HG03571 (cell line): ENCODE data around the gene VPS37D.

Experiments
- ATAC-seq: cut with Tn5 transposase; IDR thresholded peaks from one replicate; pipeline ENCODE4 v1.9.1; 2021; ENCODE audit not compliant: unreplicated experiment

Gene VPS37D

DNA sequence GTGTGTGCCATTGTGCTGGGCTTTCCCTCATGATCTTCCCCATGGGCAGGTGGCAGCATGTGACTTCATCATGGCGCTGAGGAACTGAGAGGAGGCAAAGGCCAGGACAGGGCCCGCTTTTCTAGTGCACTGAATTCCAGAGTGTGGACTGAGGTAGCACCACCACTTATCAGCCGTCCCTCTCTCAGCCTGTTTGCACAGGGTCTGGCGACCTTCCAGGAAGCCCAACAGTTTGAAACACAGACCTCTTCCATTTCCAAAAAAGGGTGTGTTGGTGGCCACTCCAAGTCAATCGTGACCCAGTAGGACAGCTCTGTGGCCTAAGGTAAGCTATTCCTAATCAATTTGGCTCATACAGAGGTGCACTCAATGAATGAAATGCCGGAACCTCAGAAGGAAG, 11.2 kb downstream of the VPS37D start:
- no peak for ATAC-seq

DNA sequence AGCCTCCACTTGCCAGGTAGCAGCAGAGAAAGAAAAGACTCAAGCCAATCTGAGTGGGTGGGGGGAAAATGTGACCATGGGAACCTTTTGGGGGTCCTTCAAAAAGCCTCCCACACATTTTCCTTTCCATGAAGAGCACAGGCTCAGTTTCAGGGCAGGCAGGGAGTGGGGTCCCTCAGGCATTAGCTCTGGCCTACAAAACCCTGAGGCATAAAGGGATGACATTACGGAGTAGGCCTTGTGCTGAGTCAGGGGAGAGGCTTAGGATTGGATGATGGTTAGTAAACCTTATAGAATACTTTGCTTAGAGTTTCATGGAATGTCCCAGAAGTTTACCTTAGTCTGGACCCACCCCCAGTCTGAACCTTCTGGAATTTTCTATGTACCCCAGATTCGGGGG, 12.1 kb downstream of the VPS37D start:
- ATAC-seq, result no peak

DNA sequence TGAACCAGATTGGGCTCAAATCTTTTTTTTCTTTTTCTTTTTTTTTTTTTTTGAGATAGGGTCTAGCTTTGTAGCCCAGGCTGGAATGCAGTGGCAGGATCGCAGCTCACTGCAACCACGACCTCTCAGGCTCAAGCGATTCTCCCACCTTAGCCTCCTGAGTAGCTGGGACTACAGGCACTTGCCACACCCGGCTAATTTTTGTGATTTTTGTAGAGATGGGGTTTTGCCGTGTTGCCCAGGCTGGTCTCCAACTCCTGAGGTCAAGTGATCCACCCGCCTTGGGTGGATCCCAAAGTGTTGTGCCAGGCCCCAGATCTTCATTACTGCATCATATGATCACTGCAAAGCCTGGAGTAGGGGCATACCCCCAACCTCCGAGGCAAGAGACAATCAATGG, 12.9 kb downstream of the VPS37D start:
- ATAC-seq, result no peak

DNA sequence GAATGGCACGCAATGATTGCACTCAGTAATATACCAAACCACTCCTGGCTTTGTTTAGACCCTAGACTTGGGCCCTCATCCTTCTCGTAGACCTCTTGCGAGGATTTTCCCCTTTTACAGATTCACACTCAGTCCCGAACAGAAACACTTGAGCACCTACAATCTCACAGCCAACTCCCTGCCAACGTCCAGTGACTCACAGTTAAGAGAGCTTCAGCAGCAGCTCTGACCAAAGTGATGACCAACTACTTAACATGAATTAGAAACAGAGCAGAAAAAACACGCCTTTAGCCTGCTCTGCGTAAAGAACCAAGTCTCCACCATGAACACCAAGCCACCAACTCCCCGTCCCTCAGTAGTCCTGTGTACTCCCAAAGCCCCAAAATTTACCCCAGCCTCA, 13.4 kb downstream of the VPS37D start:
- ATAC-seq, result no peak

DNA sequence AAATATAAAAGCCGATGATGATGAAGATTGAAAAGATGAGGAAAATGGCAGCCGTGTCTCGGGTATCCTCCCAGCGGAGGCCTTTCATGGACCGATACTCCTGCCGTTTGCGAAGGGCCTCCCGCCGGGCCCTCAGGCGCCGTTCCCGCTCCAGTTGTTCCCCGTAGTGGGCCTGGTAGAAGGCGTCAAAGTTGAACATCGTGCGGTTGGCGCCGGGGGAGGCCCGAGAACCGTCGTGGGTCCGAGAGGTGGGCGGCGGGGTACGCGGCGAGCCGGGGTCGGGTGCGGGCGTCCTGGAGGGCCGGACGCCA, 15.1 kb downstream of the VPS37D start:
- ATAC-seq, result no peak

DNA sequence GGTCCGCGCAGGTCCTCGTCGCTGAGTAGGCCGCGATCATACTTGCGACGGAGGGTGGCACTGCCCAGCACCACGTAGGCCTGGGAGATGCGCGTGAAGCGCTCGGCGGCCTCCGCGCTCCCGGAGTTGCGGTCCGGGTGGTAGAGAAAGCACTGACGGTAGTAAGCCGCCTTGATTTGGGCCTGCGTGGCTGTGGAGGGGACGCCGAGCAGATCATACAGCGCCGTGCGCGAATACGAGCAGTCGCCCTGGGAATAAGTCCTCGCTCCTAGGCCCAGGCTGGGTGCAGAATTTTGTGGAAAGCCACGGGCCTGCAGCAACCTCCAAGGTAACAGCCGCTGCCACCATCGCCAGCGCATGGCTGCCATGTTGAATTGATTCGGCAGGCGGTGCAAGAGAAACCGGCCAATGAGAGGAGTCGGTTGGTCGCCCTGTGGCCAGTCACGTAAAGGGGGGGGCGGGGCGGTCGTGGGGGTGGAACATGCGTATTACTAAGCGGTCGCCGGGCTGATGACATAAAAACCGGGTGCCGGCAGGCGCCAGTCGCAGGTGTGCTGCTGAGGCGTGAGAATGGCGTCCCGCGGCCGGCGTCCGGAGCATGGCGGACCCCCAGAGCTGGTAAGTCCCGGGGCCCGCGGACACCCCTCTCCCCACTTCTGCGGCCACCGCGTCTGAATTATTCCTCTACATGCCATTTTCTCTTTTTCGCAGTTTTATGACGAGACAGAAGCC, 15.6 kb downstream of the VPS37D start, which contains the start of the genes BUD23 and DNAJC30:
Gene BUD23 (plus strand): TSS at position 542 of the 732 bp plus-strand sequence. CDS start 29 bp downstream, at position 571.
Gene DNAJC30 (minus strand): TSS at position 398 of the 732 bp plus-strand sequence. CDS start 30 bp downstream, at position 368.
- ATAC-seq, result peak; percentile 83

DNA sequence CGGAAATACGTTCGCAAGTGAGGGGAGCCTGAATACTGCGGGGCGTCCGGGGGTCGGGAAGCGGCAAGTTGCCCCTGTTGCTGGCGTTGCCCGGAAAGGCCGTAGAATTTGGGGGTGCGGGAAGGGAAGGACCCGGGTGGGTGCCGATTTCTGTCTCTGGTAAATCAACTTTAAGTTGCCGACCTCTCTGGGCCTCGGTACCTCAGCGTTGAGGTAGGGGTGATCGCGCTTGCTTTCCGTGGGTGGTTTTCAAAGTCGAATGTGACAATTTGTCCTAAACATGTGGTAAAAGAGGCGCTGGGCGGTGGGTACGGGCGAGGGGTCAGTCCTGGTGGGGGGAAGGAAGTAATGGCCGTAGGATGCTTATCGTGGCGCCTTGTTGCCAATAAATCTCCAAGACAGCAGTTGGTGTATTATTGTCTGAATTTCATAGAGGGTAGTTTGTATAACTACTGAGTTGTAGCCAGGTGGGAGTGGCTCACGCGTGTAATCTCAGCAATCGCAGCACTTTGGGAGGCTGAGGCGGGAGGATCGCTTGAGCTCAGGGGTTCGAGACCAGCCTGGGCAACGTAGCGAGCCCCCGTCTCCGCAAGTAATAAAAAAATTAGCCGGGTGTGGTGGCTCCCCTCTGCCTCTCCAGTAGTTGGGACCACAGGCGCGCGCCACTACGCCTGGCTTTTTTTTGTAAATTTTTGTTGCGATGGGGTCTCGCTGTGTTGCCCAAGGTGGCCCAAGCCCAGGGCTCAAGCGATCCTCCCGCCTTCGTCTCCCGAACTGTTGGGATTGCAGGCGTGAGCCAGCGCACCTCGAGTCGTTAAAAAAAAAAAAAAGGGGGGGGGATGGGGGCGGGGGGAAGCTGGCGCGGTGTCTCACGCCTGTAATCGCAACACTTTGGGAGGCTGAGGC, 16.4 kb downstream of the VPS37D start:
- peak; percentile 3 for ATAC-seq

DNA sequence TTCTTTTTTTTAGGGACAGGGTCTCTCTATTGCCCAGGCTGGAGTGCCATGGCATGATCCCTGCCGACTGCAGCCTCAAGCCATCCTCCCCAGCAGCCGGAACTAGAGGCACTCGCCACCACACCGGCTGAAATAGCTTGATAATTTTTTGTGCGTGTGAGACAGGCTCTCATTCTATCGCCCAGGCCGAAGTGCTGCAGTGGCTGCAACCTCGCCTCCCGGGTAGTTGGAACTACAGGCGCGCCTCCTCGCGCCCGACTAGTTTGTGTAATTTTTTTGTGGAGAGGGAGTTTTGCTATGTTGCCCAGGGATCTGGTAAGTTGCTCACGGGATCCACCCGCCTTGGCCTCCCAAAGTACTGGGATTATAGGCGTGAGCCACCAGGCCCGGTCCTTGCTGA, 17.7 kb downstream of the VPS37D start:
- no peak for ATAC-seq

DNA sequence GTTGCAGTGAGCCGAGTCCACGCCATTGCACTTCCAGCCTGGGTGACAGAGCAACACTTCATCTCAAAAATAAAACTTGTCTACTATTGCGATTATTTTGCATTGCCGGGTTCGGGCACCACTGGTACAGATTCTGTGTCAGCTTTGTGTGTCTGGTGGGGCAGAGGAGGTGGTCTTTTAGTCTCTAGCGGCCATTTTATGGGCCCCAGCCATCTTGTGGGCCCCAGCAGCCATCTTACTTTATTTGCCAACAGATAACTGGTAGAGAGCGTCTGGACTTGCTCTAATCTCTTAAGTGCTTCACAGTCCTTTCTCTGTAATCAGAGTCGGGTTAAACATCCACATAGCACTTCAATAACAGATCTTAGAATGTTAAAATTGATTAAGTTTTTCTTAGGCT, 20.7 kb downstream of the VPS37D start:
- no peak for ATAC-seq

DNA sequence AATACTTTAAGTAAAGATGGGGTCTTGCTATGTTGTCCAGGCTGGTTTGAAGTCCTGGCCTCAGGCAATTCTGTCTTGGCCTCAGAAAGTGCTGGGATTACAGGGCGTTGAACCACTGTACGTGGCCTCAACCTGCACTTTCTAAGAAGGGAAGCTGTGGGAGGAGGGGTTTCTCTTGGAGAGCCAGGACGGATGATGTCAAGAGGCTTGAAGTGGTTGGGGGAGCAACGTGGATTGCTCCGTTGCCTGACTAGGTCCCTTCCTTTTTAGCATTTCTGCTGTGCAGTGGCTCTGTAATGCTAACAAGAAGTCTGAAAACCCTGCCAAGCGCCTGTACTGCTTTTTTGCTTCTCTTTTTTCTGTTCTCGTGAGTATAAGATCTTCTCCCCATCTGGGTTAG, 23.0 kb downstream of the VPS37D start:
- no peak for ATAC-seq

DNA sequence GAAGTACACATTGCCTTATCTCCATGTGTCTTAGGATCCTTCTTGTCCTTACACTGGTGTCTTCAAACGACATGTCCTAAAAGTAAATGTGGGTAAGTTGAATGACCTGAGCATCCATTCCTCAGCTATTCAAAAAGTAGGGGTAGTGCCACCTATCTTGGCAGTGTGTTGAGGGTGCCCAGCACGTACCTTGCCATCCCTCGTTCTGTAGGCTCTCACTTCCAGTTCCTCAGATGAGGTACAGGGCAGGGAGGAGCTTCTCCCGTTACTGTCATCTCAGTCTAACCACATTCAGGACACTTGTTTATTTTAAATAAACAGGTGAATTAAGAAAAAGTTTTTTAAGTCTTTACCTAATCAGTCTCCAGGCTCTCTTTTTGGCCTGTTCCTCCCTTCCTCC, 28.7 kb downstream of the VPS37D start:
- ATAC-seq, result no peak

DNA sequence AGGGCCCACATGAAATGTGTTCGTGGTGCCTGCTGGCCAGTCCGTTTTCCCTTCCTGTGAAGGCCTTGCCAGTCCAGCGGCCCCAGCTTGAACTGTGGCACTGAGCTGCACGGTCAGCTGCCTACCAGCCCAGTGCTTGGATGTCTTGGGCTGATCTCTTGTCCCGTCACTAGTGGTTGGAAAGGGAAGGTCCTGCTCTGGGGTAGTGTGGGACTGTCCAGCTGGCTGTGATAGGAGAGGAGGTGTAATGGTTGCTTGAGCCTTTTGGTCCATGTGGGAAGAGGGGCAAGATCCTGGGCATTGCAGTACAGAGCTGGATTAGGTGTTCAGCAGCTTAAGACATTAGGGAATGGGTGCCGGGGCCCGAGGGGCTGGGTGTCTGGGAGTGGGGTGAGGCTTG, 30.8 kb downstream of the VPS37D start:
- no peak for ATAC-seq

DNA sequence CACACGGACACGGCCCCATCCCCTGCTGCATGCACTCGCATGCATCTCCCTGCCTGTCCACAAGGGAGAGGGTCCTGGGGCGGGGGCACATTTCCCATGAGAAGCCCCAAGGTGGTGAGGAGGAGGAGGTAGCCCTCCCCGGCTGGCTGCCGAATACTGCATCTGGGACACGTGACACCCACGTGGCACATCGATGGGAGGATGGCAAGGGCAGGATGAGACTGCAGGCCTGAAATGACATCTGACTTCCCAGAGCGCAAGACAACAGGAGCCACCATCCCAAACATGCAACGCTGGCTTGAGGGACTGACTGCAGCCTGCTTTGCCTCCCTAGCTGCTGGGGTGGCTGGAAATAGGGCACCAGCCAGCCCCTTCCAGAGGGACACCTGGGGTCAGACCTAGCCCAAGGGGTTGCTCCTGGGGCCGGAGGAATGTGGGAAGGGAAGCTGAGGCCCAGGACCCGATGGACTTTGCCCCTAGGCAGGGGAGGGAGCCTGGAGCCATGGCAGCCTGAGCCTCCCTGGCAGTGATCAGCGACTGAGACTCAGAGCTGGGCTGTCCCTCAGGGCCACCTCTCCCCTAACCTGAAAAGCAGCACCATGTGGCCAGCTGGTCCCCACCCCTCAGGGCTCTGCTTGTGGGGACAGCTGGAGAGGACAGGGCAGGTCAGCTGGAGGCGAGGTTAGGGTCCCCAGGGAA, 31.9 kb downstream of the VPS37D start:
- ATAC-seq, result no peak

DNA sequence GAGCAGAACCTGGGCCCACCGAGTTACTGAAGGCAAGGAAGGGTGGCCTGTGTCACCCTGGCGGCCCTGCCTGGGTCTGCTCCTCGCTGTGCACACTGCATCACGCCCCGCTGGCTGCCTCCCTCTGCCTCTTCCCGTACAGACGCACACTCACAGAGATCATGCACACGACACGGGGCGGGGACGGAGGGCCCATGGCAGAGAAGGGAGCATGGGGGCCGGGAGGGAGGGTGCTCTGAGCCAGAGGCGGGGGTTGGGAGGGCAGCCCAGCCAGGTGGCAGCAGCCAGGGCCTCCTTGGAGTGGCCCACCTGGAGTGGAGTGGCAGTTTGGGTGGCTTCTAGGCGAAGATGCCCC, 32.4 kb downstream of the VPS37D start:
- ATAC-seq, result no peak

DNA sequence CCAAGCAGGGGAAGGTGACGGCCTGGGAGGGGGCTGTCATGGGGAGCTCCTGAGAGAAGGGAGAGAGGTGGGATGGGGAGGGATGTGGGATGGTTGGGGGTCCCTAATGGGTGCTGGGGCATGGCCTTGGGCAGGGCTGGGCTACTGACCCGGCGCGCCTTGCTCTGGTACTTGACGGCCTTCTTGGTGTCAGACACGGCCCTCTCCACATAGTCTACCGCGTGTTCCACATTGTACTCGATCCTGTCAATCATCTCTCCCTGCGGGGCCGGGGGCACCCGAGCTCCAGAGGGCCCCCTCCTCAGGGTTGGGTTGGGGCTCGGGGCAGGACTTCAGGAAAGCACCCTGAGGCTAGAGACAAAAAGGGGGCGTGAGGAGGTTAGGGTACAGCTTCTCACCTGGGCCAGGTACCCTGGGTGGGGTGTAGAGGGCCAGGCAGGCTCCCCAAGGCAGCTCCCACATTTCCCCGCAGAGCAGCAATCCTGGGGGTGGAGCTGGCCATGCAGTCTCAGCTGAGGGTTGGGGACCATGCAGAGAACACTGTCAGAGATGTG, 33.0 kb downstream of the VPS37D start:
- ATAC-seq, result no peak

DNA sequence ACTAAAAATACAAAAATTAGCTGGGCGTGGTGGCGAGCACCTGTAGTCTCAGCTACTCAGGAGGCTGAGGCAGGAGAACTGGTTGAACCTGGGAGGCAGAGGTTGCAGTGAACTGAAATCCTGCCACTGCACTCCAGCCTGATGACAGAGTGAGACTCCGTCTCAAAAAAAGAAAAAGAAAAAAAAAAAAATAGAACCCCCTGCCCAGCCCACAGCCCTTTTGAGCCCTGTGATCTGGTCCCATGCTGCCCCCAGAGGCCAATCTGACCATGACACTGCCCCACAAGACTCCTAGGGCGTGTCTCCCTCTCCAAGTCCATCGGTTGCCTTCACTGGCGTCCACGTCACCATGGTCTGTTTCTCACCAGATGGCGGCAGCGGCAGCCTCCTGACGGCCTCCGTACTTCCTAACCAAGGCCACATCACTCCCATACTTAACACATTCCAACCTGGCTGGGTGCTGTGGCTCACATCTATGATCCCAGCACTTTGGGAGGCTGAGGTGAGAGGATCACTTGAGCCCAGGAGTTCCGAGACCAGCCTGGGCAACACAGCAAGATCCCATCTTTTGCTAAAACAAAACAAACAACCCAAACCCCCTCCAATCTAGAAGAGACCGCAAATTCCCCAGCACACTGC, 33.8 kb downstream of the VPS37D start:
- ATAC-seq, result no peak

DNA sequence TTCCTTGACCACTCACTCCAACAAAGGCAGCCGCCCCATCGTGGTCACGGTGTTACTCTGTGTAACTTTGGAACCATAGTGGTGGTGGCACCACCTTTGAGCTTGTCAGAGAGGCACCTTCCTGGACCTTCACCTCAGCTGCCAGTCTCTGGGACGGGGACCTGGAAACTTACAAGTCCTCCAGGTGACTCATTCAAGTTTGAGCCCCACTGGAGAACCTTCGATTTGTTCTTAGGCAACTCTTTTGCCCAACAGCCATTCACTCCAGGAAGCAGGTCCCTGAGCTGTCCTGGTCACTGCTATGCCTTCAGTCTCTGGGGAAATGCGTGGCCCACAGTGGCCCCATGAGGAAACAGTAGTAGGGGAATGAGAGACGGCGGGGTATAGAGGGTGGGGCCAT, 34.6 kb downstream of the VPS37D start:
- no peak for ATAC-seq

DNA sequence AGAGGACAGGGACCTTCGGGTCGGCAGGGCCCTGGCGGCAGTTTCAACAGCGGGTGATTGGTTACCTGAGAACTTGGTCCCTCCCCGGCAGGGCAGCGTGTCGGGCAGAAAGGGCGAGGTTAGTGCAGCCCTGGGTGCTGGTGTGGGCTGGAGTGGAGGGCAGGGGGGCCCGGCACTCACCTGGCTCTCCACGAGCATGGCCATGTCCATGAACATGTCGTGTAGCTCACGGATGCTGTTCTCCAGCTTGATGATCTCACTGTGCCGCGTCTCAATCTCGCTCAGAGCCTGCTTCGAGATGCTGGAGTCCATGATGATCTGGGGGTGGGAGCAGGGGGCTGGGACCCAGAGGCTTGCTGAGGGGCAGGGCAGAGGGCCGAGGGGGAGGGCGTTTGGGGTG, 35.0 kb downstream of the VPS37D start:
- ATAC-seq, result no peak

DNA sequence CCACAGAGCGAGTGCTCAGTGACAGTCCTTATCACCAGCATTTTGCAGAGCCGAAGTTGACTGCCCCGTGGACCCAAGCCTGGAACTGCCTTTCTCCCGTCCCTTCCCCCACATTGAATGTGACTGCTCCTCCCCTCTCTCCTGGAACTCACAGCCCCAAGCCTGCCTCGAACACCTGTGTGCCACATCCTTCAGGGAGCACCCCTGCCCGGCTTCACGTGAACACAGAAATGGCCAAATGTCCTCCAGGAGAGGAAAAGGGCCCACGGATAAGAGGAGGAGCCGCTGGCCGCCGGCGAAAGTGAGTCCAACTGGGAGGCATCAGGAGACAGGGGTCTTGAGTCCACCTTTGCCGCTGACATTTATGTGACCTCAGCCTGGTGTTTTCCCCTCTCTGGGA, 35.6 kb downstream of the VPS37D start:
- no peak for ATAC-seq

DNA sequence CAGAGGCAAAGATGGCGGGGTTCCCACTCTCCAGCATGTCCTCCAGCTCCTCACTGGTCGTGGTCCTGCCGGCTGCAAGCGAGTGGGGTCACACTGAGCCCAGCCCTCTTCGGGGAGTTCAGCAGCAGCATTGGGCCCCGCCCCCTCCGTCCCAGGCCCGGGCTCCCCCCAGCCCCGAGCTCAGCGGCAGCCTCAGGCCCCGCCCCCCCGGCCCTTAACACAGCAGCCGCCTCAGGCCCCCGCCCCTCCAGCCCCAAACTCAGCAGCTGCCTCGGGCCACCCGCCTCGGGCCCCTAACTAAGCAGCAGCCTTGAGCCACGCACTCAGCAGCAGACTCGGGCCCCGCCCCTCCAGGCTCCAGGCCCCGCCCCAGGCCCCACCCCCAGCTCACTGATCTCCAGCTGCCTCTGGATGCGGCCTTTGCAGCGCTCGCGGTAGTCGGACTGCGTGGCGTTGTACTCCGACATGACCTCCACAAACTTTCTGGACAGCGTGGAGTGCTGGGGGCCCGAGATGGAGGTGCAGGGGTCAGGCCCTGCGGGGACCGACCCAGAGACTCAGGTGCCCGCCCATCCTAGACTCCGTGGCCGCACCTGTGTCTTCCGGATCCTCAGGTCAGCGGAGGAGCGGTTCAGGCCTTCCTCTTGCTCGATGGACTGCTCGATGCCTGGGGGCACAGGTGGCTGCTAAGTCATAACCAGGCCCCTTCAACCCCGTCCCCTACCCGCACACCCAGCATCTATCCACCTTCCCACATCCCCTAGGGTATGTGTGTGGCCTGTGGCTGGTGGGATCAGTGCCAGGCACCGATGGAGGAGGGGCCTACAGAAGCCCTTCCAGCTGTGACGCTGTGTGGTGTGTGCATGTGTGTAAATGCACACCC, 36.4 kb downstream of the VPS37D start:
- ATAC-seq, result no peak
